Raji (cell line): ENCODE measurements around the gene UGT1A10.

Source experiments
- POLR2A ChIP-seq: IDR thresholded peaks from 2 replicates; pipeline ENCODE4 v1.6.1; 2011; ENCODE audit warnings: low read depth, low read length, control low read depth; ENCODE audit not compliant: insufficient read depth

UGT1A10 gene

GRCh38 chr2:233799716-233800115 is 163.5 kb downstream of the UGT1A10 start:
- TF ChIP-seq POLR2A = no peak

- no peak for TF ChIP-seq POLR2A
Observed at GRCh38 chr2:233800208-233800607, 164.0 kb downstream of the UGT1A10 start.

- TF ChIP-seq POLR2A = no peak
Observed at GRCh38 chr2:233801357-233802131, 165.3 kb downstream of the UGT1A10 start.

- TF ChIP-seq POLR2A = no peak
Observed at GRCh38 chr2:233802132-233802815, 166.0 kb downstream of the UGT1A10 start.

- TF ChIP-seq POLR2A = no peak
Observed at GRCh38 chr2:233803292-233803911, 167.2 kb downstream of the UGT1A10 start.

- TF ChIP-seq POLR2A = no peak
Observed at GRCh38 chr2:233803994-233804393, 167.7 kb downstream of the UGT1A10 start.

- no peak for TF ChIP-seq POLR2A
Observed at GRCh38 chr2:233807215-233807865, 171.1 kb downstream of the UGT1A10 start.

GRCh38 chr2:233807966-233808935 is 172.0 kb downstream of the UGT1A10 start:
- TF ChIP-seq POLR2A = no peak

GRCh38 chr2:233810385-233810784 is 174.1 kb downstream of the UGT1A10 start:
- TF ChIP-seq POLR2A = no peak

GRCh38 chr2:233811087-233811486 is 174.8 kb downstream of the UGT1A10 start:
- TF ChIP-seq POLR2A = no peak

- no peak for TF ChIP-seq POLR2A
Observed at GRCh38 chr2:233811732-233812131, 175.5 kb downstream of the UGT1A10 start.

- no peak for TF ChIP-seq POLR2A
Observed at GRCh38 chr2:233813236-233814055, 177.2 kb downstream of the UGT1A10 start.

GRCh38 chr2:233814056-233814835 is 178.0 kb downstream of the UGT1A10 start:
- TF ChIP-seq POLR2A = no peak

- no peak for TF ChIP-seq POLR2A
Observed at GRCh38 chr2:233815861-233816260, 179.6 kb downstream of the UGT1A10 start.
